HEK293T (cell line): ENCODE measurements around the gene FAM20C.

Experiments used
- CTCF ChIA-PET: fragments of 350-600 bp; formaldehyde crosslinking; extraction: SDS; loops from one replicate; lab custom pipeline; 2021; ENCODE audit warnings: antibody characterized with exemption, inconsistent platforms; lab: Yijun Ruan, JAX
- POLR2A ChIA-PET: fragments of 350-600 bp; formaldehyde crosslinking; extraction: SDS; loops from one replicate; lab custom pipeline; 2020; ENCODE audit warnings: antibody characterized with exemption, inconsistent platforms; lab: Yijun Ruan, JAX
- DNase-seq: peaks from one replicate; pipeline ENCODE4 v3.0.0; 2012; ENCODE audit warnings: mixed read lengths; ENCODE audit errors: extremely low spot score
- ARNT ChIP-seq: fragments of 450-650 bp; IDR thresholded peaks from 2 replicates; pipeline ENCODE4 v1.6.1; 2017; ENCODE audit warnings: mild to moderate bottlenecking
- BHLHE40 ChIP-seq: fragments of 450-650 bp; IDR thresholded peaks from 2 replicates; pipeline ENCODE4 v1.6.1; 2016; ENCODE audit warnings: mild to moderate bottlenecking, moderate library complexity, borderline replicate concordance
- CTBP1 ChIP-seq: fragments of 450-650 bp; IDR thresholded peaks from 2 replicates; pipeline ENCODE4 v1.6.1; 2016; ENCODE audit warnings: borderline replicate concordance
- ELF4 ChIP-seq: fragments of 450-650 bp; IDR thresholded peaks from 2 replicates; pipeline ENCODE4 v1.6.1; 2017; ENCODE audit warnings: antibody characterized with exemption
- FOXA1 ChIP-seq: fragments of 450-650 bp; IDR thresholded peaks from 2 replicates; pipeline ENCODE4 v1.6.1; 2016; ENCODE audit warnings: mild to moderate bottlenecking
- FOXK2 ChIP-seq: fragments of 450-650 bp; IDR thresholded peaks from 2 replicates; pipeline ENCODE4 v1.6.1; 2016; ENCODE audit warnings: mild to moderate bottlenecking
- FOXM1 ChIP-seq: fragments of 450-650 bp; IDR thresholded peaks from 2 replicates; pipeline ENCODE4 v1.6.1; 2017; ENCODE audit warnings: mild to moderate bottlenecking, borderline replicate concordance
- HDGF ChIP-seq: fragments of 450-650 bp; IDR thresholded peaks from 2 replicates; pipeline ENCODE4 v1.6.1; 2017; ENCODE audit warnings: antibody characterized with exemption, borderline replicate concordance
- L3MBTL2 ChIP-seq: fragments of 450-650 bp; conservative IDR thresholded peaks from 2 replicates; pipeline ENCODE4 v1.6.1; 2016; ENCODE audit warnings: mild to moderate bottlenecking
- LEF1 ChIP-seq: fragments of 450-650 bp; IDR thresholded peaks from 2 replicates; pipeline ENCODE4 v1.6.1; 2017; ENCODE audit warnings: mild to moderate bottlenecking, borderline replicate concordance
- NFRKB ChIP-seq: fragments of 450-650 bp; IDR thresholded peaks from 2 replicates; pipeline ENCODE4 v1.6.1; 2016; ENCODE audit warnings: mild to moderate bottlenecking, moderate library complexity
- PKNOX1 ChIP-seq: fragments of 450-650 bp; IDR thresholded peaks from 2 replicates; pipeline ENCODE4 v1.6.1; 2016
- SP1 ChIP-seq: fragments of 450-650 bp; IDR thresholded peaks from 2 replicates; pipeline ENCODE4 v1.6.1; 2017
- SUZ12 ChIP-seq: fragments of 450-650 bp; IDR thresholded peaks from 2 replicates; pipeline ENCODE4 v1.6.1; 2016; ENCODE audit warnings: mild to moderate bottlenecking
- TARDBP ChIP-seq: fragments of 450-650 bp; IDR thresholded peaks from 2 replicates; pipeline ENCODE4 v1.6.1; 2016
- ZNF384 ChIP-seq: fragments of 450-650 bp; IDR thresholded peaks from 2 replicates; pipeline ENCODE4 v1.6.1; 2016

FAM20C gene

DNA sequence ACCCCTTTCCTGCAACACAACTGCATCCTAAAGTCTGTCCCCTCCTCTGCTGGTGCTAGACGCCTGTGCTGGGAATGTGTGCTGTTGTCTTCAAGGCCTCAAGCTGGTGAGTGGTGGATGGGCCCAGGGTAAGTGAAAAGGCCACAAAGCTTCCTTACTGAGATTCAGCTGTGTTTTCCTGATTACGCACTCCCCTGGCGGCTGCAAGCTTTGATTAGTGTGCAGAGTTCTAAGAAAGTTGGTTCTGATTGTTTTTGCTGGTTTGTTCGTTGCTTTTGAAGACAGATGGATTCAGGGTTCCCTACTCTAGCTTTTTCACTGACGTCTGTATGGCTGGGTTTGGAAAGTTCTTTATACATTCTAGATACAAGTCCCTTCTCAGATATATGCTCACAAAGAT lies 85.7 kb downstream of the FAM20C start:
- ChIA-PET POLR2A (no interaction called here), CTCF (no interaction called here)
- DNase-seq, result no peak
- TF ChIP-seq TARDBP, result no peak
- TF ChIP-seq HDGF, result no peak
- no peak for TF ChIP-seq SUZ12
- no peak for TF ChIP-seq NFRKB
- TF ChIP-seq FOXA1, result no peak
- TF ChIP-seq SP1, result no peak
- TF ChIP-seq FOXM1, result no peak

GRCh38 chr7:279821-280220 lies 87.5 kb downstream of the FAM20C start:
- ChIA-PET POLR2A (no interaction called here), CTCF (no interaction called here)
- no peak for TF ChIP-seq SP1
- TF ChIP-seq BHLHE40, result no peak
- no peak for TF ChIP-seq ELF4
- TF ChIP-seq L3MBTL2, result no peak
- no peak for TF ChIP-seq TARDBP
- no peak for TF ChIP-seq ZNF384
- no peak for TF ChIP-seq FOXK2
- DNase-seq, result no peak

- ChIA-PET CTCF (no interaction called here), POLR2A (no interaction called here)
- DNase-seq, result no peak
- TF ChIP-seq ARNT (no peak), FOXA1 (no peak), FOXK2 (no peak), LEF1 (no peak), ZNF384 (no peak), BHLHE40 (no peak), L3MBTL2 (no peak), TARDBP (no peak), HDGF (no peak), SUZ12 (no peak), SP1 (no peak), ELF4 (no peak), CTBP1 (no peak)
These were observed 88.1 kb downstream of the FAM20C start for GRCh38 chr7:280461-280860.

DNA sequence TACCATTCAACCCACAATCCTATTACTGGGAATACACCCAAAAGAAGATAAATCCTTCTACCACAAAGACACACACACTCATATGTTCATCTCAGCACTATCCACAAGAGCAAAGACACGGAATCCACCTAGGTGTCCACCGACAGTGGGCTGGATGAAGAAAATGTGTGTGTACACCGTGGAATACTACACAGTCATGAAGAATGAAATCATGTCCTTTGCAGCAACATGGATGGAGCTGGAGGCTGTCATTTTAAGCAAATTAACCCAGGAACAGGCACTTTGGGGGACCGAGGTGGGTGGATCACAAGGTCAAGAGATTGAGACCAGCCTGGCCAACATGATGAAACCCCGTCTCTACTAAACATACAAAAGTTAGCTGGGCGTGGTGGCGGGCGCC lies 89.3 kb downstream of the FAM20C start:
- ChIA-PET POLR2A (no interaction called here), CTCF (no interaction called here)
- no peak for TF ChIP-seq SP1
- no peak for TF ChIP-seq CTBP1
- no peak for TF ChIP-seq PKNOX1
- TF ChIP-seq NFRKB, result no peak
- DNase-seq, result no peak

GRCh38 chr7:282621-283020 lies 90.2 kb downstream of the FAM20C start:
- no peak for TF ChIP-seq ZNF384
- TF ChIP-seq BHLHE40, result no peak
- TF ChIP-seq LEF1, result no peak
- TF ChIP-seq PKNOX1, result no peak
- TF ChIP-seq FOXA1, result no peak
- TF ChIP-seq ELF4, result no peak
- no peak for TF ChIP-seq FOXM1
- TF ChIP-seq CTBP1, result no peak
- no peak for TF ChIP-seq SUZ12
- TF ChIP-seq L3MBTL2, result no peak
- TF ChIP-seq HDGF, result no peak
- no peak for TF ChIP-seq SP1
- TF ChIP-seq TARDBP, result no peak
- no peak for TF ChIP-seq NFRKB
- no peak for TF ChIP-seq FOXK2
- ChIA-PET POLR2A (no interaction called here), CTCF (no interaction called here)
- no peak for DNase-seq

DNA sequence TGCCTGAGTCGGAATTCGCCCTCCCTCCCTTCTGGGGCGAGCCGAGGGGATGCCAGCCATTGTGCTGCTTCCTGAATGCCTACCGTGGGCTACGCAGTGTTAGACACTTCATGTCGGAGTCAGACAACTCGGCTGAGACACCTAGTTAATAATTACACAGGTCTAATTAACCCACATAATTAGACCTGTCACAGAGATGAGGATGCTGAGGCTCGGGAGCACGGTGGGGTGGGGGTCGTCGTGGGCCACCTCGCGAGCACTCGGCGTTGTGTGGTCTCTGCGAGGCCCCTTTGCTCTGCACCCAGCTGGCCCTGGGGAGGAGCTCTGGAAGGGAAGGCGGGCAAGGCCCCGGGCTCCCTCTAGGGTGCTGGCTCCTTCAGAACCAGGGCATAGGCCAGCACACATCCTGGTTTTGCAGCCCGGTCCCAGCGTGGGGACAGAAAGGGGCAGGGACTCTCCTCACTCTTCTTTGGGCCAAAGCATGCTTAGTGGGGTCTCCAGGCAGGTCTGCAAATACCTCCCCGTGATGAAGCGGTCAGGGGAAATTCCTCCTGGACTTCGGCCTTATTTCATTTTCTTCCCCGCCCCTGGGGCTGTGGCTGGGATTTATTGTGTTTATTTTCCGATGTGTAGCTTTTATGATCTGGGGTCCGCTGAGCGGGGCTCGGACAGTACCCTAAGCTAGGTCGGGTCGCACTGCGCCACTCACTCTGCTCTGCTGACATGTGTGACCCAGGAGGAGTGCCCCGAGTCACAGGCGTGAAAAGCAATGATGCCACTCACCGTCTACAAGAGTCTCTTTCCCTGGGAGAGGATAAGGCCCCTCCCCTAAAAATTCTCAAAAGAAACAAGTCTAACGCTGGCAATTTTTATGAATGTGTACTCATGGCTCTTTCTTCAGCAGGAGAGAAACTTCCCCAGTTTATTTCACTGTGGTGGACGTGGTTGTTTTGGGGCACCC lies 92.7 kb downstream of the FAM20C start:
- ChIA-PET POLR2A (no interaction called here), CTCF (no interaction called here)
- no peak for TF ChIP-seq ELF4
- no peak for TF ChIP-seq HDGF
- DNase-seq, result no peak

GRCh38 chr7:285731-286130 lies 93.4 kb downstream of the FAM20C start:
- POLR2A ChIA-PET, result no interaction called here
- DNase-seq, result no peak
- TF ChIP-seq FOXM1 (no peak), SUZ12 (no peak), SP1 (no peak), FOXA1 (no peak), LEF1 (no peak), PKNOX1 (no peak), TARDBP (no peak), CTBP1 (no peak), HDGF (no peak), L3MBTL2 (no peak), ARNT (no peak), NFRKB (no peak), BHLHE40 (no peak), ZNF384 (no peak), ELF4 (no peak), FOXK2 (no peak)
- CTCF ChIA-PET, result no interaction called here
